ENCODE measurements around the gene ARHGAP42. TPM values are rescaled to one million over a fixed set of nuclear protein-coding genes. Genes with fewer than 3 reads are reported as not detected.

ARHGAP42 gene
- total and polyA plus RNA-seq, 10 of the 15 experiments (the other 5 are each of a cell fraction or from before 2014, with no cell fraction given): 1.8 to 6.3 (median 3.2) TPM

DNA sequence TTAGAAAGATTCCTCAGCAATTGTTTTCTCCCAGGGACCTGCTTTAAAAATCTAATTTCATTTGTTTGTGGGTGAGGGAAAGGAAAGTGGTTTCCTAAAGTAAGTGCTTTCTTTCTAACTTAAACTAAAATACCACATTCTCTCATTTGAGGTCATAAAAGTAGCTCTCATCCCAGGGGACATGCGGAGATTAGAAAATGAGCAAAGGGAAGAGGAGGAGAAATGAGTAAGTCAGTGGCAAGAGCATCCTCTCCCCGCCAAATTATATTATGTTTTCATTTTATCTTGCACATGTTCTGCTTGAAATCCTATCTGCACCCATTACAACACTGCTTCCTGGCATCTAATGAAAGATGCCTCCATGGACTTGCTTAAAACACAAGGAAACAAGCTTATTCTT is 191.4 kb downstream of the ARHGAP42 start:
- no peak overlapping the region for H3K4me3 ChIP-seq
- H3K9ac ChIP-seq (ENCODE audit: control insufficient read depth, insufficient read depth, low read length): no peak overlapping the region
- ATAC-seq (no peak), FAIRE-seq (no peak), DNase-seq (ENCODE audit: low read depth, low spot score) (no peak)
- ChIA-PET SMC1A (ENCODE audit: uncharacterized antibody, unreplicated experiment) (interaction anchor here (0.6 to 1.0 kb wide), 2 partner anchors 48 to 163 kb away, joined by 4 read pairs; no protein-coding TSS in a partner anchor), CTCF (interaction anchor here (1.6 kb wide), 1 partner anchor 32 kb away, joined by 4 read pairs; no protein-coding TSS in a partner anchor), POLR2A (interaction anchor here (0.9 kb wide), 1 partner anchor 32 kb away, joined by 3 read pairs; no protein-coding TSS in a partner anchor), RAD21 (ENCODE audit: unreplicated experiment) (interaction anchor here (0.9 kb wide), 1 partner anchor 300 kb away, joined by 3 read pairs; no protein-coding TSS in a partner anchor)
- no peaks in the 10 kb centered on the region for H3K36me3 ChIP-seq (ENCODE audit: control insufficient read depth in 2 of 2, insufficient read depth in 2 of 2, low read length in 1 of 2)
- intact Hi-C loops (cut with micrococcal nuclease; ENCODE audit: unreplicated experiment): no loop called here
- no peak overlapping the region for H2AFZ ChIP-seq (ENCODE audit: control insufficient read depth, low read depth, low read length)
- H3K27me3 ChIP-seq (replicated peaks in 1 of 2; ENCODE audit: control insufficient read depth in 2 of 2, insufficient read depth in 2 of 2, low read length in 1 of 2): no peaks in the 10 kb centered on the region
- in situ Hi-C loops (cut with MboI): no loop called here
- BruUV-seq (replicated peaks): no TSS peak
- H3K4me1 ChIP-seq (ENCODE audit: control insufficient read depth, insufficient read depth, low read length): no peaks in the 10 kb centered on the region
- no peak overlapping the region for H3K4me2 ChIP-seq (ENCODE audit: control insufficient read depth, insufficient read depth)
- 73% methylated on average over 2 of the region's 2 CpGs for WGBS (ENCODE audit: insufficient coverage, insufficient replicate concordance, low lambda C conversion rate, missing lambda C conversion rate)
- no peaks in the 10 kb centered on the region for H4K20me1 ChIP-seq (ENCODE audit: control insufficient read depth, insufficient read depth)
- no peak overlapping the region for H3K27ac ChIP-seq (ENCODE audit: control insufficient read depth, insufficient read depth)
- no peaks in the 10 kb centered on the region for H3K79me2 ChIP-seq (ENCODE audit: control insufficient read depth, insufficient read depth, low read length)
- no peak for TF ChIP-seq CHD4 (IDR thresholded peaks at IDR 0.05)
- TF ChIP-seq KDM1A (IDR thresholded peaks at IDR 0.05; ENCODE audit: borderline replicate concordance): no peak
- no peak for TF ChIP-seq TCF3 (IDR thresholded peaks at IDR 0.05; ENCODE audit: borderline replicate concordance, insufficient read depth, low read depth, low read length)
- TF ChIP-seq NBN (IDR thresholded peaks at IDR 0.05): no peak
- TF ChIP-seq JUND (IDR thresholded peaks at IDR 0.05; ENCODE audit: low read depth, low read length): no peak
- no peak for TF ChIP-seq NFYB (IDR thresholded peaks at IDR 0.05; ENCODE audit: insufficient read depth, low read depth, low read length)
- TF ChIP-seq RAD51 (IDR thresholded peaks at IDR 0.05): no peak
- no peak for TF ChIP-seq TBL1XR1 (IDR thresholded peaks at IDR 0.05; ENCODE audit: low read depth, low read length)
- no peak for TF ChIP-seq RELB (IDR thresholded peaks at IDR 0.05; ENCODE audit: low read depth)
- TF ChIP-seq NR2F1 (conservative IDR thresholded peaks at IDR 0.05): no peak
- TF ChIP-seq CHD2 (IDR thresholded peaks at IDR 0.05; ENCODE audit: borderline replicate concordance, low read depth, low read length): no peak
- TF ChIP-seq LARP7 (IDR thresholded peaks at IDR 0.05): no peak
- no peak for TF ChIP-seq KLF5 (IDR thresholded peaks at IDR 0.05; ENCODE audit: partially characterized antibody)
- H3K9me3 ChIP-seq (replicated peaks; ENCODE audit: control insufficient read depth, insufficient read depth, low read length): no peaks in the 10 kb centered on the region

All from GM12878 (cell line).